Kidney capillary endothelial cell (primary cell): ENCODE measurements around the gene IRF3.

Experiments
- DNase-seq: peaks from one replicate; pipeline ENCODE4 v3.0.0-alpha.2; 2018; ENCODE audit warnings: low spot score

Gene IRF3

DNA sequence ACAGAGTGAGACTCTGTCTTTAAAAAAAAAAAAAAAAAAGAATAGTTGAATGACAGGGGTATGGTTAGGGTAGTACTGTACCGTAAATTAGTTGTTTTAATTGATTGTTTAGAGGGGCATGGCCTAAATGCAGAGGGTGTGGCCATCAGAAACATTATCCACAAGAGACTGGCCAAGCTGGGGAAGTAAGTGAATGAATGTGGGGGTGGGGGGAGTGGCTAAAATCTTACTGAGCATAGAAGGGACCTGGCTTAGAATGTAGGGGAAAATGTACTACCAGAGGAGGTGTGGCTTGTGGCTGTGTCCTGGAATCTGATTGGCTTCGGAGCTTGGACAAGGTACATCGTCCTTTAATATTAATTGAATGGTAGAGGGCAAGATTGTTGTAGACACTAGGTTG lies 3.9 kb upstream of the IRF3 start:
- no peak for DNase-seq

DNA sequence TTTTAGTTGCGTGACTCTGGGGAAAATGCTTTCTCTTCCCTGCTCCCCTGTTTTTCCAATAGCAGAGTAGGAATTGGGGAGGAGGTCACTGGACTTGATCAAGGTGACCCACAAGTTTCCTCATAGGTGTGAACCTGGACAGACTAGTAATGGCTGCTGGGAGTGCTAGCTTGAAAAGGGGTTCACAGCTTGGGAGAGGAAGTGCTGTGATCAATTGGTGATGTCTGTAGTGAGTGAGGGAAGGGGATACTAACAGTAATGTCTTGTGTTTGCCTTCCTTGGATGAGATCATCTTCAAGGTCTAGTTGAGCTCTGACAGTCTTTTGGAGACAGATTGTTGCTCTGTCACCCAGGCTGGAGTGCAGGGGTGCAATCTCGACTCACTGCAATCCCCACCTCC lies 1.8 kb upstream of the IRF3 start:
- no peak for DNase-seq

DNA sequence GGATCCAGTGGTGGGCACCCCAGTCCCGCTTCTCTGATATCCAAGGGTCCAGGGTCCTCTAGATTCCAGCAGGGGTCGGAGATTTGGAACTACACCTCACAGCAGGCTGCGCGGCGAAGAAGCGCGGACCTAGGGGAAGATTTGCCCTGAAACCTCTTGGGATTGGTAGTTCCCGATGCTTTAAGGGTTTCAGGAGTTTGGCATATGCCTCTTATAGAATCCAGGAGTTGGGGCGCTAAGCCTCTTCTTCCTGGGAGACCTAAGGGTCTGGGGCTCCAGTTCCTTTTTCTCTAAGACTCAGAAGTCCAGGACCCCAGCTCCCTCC lies 425 bp upstream of the IRF3 start:
- no peak for DNase-seq

GRCh38 chr19:49665036-49665350 lies 664 bp downstream of the IRF3 start:
- no peak for DNase-seq

DNA sequence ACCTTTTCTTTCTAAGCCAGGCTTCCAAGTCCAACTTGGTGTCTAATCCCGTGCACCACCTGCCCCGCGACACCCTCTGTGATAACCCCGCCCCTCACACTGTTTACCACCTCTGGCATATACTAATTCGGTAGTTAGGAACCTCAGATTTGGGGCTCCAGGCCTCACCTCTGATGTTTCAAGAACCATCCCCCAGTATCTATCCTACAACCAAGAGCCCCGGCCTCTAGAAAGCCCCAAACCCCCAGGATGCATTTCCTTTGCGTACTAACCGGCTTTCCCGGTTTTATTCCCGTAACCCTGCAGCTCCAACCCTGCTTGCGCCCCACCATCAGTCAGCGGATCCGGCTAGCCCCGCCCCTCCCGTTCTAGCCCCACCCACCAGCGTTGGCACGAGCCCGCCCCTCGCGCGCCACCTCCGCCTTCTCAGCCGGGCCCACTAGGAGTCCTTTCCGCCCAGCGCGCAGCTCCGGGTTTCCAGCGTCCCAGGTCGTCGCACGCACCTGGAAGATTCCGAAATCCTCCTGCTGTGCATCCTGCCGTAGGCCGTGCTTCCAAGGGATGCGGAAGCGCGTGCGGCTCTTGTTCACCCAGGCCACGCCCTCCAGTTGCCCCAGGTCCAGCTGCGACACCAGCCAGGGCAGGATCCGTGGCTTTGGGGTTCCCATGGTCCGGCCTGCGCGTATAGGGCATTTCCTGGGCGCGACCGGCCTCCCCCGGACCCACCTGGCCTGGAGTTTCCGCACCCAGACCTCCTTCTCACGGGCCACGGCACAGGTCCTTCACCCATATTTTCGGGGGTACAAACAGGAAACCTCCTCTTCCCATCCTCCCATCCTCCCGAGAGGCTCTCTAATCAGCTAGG lies 1.3 kb downstream of the IRF3 start:
- DNase-seq: no peak

DNA sequence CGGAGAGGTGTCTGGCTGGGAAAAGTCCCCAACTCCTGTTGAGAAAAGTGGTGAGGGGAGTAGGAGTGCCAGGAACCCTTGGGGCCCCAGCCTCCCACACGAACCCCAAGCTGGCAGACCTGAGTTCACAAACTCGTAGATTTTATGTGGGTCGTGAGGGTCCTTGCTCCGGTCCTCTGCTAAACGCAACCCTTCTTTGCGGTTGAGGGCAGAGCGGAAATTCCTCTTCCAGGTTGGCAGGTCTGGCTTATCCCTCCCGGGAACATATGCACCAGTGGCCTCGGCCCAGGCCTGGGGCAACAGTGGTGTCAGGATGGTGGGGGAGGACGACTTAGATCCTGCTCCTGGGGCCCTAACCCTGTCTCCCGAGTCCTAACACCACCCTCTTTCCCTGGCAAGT lies 2.4 kb downstream of the IRF3 start:
- no peak for DNase-seq

DNA sequence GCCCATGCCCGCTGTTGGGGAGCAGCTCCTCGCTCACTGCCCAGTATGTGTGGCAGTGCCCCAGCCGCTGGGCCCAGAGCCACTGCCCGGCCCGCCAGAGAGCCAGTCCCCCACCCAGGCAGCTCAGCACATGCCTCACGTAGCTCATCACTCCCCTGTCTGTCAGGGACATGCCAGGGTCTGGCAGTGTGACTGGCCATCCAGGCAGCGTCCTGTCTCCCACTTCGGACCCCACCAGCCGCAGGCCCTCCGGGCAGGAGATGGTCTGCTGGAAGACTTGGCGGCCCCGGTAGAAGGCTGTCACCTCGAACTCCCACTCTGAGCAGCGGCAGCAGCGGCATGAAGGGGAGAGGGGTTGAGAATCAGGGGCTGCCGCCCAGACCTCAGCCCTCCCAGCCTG lies 3.6 kb downstream of the IRF3 start:
- DNase-seq: no peak

GRCh38 chr19:49660338-49660961 lies 5.2 kb downstream of the IRF3 start:
- no peak for DNase-seq

- no peak for DNase-seq
Observed at GRCh38 chr19:49658566-49659442, 6.9 kb downstream of the IRF3 start.

- no peak for DNase-seq
Observed at GRCh38 chr19:49658139-49658517, 7.5 kb downstream of the IRF3 start.

GRCh38 chr19:49657493-49658138 lies 8.0 kb downstream of the IRF3 start:
- no peak for DNase-seq

DNA sequence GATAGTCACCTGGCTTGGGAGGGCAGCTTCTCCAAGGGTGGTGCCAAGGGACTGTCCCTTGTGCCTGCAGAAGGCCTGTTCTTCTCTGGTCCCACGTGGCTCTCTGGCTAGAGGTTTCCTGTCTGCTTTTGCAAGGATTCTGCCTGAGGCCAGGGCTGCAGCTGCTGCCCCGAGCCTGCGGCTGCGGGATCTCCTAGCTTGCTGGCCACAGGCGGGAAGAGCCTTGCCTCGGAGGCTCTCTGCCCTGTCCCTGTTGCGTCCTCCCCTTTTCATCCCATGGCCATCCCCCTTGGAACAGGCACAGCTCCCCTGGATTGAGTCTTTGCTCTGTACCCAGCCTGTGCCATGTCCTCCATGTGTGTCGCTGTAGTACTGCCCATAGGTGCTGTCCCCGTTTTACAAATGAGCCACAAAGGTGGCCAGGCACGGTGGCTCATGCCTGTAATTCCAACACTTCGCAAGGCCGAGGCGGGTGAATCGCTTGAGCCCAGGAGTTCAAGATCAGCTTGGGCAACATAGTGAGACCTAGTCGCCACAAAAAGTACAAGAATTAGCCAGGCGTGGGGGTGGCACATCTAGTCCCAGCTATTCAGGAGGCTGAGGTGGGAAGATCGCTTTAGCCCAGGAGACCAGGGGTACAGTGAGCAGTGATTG lies 9.1 kb downstream of the IRF3 start:
- no peak for DNase-seq

GRCh38 chr19:49655570-49656455 lies 9.8 kb downstream of the IRF3 start:
- DNase-seq: no peak

- DNase-seq: no peak
Observed at GRCh38 chr19:49654581-49654980, 11.1 kb downstream of the IRF3 start.

GRCh38 chr19:49653466-49653806 lies 12.2 kb downstream of the IRF3 start:
- DNase-seq: no peak

GRCh38 chr19:49652551-49653465 lies 12.8 kb downstream of the IRF3 start:
- DNase-seq: no peak

GRCh38 chr19:49651820-49652550 lies 13.7 kb downstream of the IRF3 start:
- DNase-seq: no peak

DNA sequence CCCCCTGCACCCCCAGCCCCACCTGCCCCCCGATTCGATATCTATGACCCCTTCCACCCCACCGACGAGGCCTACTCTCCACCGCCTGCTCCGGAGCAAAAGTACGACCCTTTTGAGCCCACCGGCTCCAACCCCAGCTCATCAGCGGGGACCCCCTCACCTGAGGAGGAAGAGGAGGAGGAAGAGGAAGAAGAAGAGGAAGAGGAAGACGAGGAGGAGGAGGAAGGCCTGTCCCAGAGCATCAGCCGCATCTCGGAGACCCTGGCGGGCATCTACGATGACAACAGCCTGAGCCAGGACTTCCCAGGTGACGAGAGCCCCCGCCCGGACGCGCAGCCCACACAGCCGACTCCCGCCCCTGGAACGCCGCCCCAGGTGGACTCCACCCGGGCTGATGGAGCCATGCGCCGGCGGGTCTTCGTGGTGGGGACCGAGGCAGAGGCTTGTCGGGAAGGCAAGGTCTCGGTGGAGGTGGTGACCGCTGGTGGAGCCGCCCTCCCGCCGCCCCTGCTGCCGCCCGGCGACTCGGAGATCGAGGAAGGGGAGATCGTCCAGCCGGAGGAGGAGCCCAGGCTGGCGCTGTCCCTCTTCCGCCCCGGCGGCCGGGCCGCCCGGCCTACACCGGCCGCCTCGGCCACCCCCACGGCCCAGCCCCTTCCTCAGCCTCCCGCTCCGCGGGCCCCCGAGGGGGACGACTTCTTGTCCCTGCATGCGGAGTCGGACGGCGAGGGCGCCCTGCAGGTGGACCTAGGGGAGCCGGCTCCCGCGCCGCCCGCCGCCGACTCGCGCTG lies 14.4 kb downstream of the IRF3 start:
- DNase-seq: no peak

DNA sequence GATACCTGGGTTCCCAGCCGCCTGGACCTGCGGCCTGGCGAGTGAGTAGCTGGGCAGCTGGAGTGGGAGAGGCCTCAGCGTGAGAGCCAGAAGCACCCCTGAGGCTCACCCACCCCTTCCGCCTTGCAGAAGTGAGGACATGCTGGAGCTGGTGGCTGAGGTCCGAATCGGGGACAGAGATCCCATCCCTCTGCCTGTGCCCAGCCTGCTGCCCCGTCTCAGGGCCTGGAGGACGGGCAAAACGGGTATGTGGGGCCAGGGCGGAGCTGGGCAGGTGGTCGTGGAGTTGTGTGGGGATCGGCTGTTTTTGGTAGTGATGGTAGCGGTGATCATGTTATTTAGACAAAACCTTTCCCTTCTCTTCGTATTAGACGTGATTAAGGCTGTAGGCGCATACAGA lies 19.1 kb downstream of the IRF3 start:
- no peak for DNase-seq
